Ovary (tissue), 3 donors: Measurements from ENCODE around the gene RHOBTB1.

Experiments used
- EP300 ChIP-seq: sonication (generic); formaldehyde crosslinking; IDR thresholded peaks from one replicate; pipeline ENCODE4 v1.6.1; 2017; ENCODE audit warnings: antibody characterized with exemption
- TF ChIP-seq, protein P1 (sequence below), 3 donors: fragments of 450-650 bp in 2 of 3; fragments of 200-600 bp in 1 of 3; IDR thresholded peaks; one replicate each; pipeline versions ENCODE4 v1.5.1 to v1.8.0; 2016 to 2022; ENCODE audit warnings: antibody characterized with exemption in 3 of 3, mild to moderate bottlenecking in 1 of 3
- donor health status: DM: no; HTN: no; CAD: no.

DNA sequence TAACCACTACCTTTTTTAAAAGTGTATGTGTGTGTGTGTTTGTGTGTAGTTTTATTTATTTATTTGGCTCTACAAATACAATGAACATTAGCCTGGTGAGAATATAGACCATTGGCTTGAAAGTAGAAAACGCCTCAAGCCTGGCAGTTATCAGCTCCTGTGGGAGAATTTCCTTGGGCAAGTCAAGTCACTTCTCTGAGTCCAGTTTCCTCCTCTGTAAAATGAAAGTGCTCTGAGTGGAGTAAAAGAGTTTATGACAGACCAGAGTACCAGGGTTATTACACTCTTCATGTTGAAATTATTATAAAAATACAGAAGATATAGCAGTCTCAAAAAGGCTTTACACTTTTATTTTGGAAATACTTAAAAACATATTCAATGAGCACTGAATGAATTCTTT is 10.1 kb upstream of the RHOBTB1 start:
- TF ChIP-seq, protein P1, sequence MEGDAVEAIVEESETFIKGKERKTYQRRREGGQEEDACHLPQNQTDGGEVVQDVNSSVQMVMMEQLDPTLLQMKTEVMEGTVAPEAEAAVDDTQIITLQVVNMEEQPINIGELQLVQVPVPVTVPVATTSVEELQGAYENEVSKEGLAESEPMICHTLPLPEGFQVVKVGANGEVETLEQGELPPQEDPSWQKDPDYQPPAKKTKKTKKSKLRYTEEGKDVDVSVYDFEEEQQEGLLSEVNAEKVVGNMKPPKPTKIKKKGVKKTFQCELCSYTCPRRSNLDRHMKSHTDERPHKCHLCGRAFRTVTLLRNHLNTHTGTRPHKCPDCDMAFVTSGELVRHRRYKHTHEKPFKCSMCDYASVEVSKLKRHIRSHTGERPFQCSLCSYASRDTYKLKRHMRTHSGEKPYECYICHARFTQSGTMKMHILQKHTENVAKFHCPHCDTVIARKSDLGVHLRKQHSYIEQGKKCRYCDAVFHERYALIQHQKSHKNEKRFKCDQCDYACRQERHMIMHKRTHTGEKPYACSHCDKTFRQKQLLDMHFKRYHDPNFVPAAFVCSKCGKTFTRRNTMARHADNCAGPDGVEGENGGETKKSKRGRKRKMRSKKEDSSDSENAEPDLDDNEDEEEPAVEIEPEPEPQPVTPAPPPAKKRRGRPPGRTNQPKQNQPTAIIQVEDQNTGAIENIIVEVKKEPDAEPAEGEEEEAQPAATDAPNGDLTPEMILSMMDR (IDR thresholded peaks at IDR 0.05), result no peak
- TF ChIP-seq EP300, result no peak
